Measurements from ENCODE around the gene NUTM1. TPM values are rescaled to one million over a fixed set of nuclear protein-coding genes. Genes with fewer than 3 reads are reported as not detected.

NUTM1 gene
- total and polyA plus RNA-seq, 2 of the 13 experiments (the other 11 are each of a cell fraction or from before 2014, with no cell fraction given), result not detected

GRCh38 chr15:34336991-34337556 lies 6.0 kb upstream of the NUTM1 start (continued):
- TF ChIP-seq ASH2L (IDR thresholded peaks at IDR 0.05; ENCODE audit: insufficient read length, low read depth, low read length) (no peak), FOXA3 (CRISPR knock-in tag; IDR thresholded peaks at IDR 0.05) (no peak), ARNT (IDR thresholded peaks at IDR 0.05) (no peak), ZNF788 (CRISPR knock-in tag; IDR thresholded peaks at IDR 0.05; ENCODE audit: borderline replicate concordance) (no peak), REST (IDR thresholded peaks at IDR 0.05; ENCODE audit: borderline replicate concordance in 1 of 2, low read depth in 1 of 2, low read length in 2 of 2) (no peak), SAFB2 (CRISPR knock-in tag; IDR thresholded peaks at IDR 0.05; ENCODE audit: borderline replicate concordance, low read depth) (0 out of 2 replicates have a peak, but pooled peaks have one; percentile 9), DR1 (CRISPR knock-in tag; IDR thresholded peaks at IDR 0.05) (no peak), ZGPAT (CRISPR knock-in tag; IDR thresholded peaks at IDR 0.05) (peak; percentile 3; the same call in 1 of the 2 replicates), SALL2 (CRISPR knock-in tag; IDR thresholded peaks at IDR 0.05) (no peak), ZNF230 (CRISPR knock-in tag; IDR thresholded peaks at IDR 0.05) (no peak), DPF2 (CRISPR knock-in tag; IDR thresholded peaks at IDR 0.05; ENCODE audit: borderline replicate concordance, low read depth) (no peak), ZNF710 (CRISPR knock-in tag; IDR thresholded peaks at IDR 0.05; ENCODE audit: borderline replicate concordance) (0 out of 2 replicates have a peak, but pooled peaks have one; percentile 3), CERS6 (CRISPR knock-in tag; IDR thresholded peaks at IDR 0.05) (no peak), TEF (CRISPR knock-in tag; IDR thresholded peaks at IDR 0.05) (no peak), MAFG (CRISPR knock-in tag; IDR thresholded peaks at IDR 0.05) (no peak)
